AG04449 (cell line): ENCODE data around the gene FASTK.

Source experiments
- CTCF ChIA-PET: fragments of 350-600 bp; formaldehyde crosslinking; extraction: SDS; loops from one replicate; lab custom pipeline; 2021; ENCODE audit warnings: antibody characterized with exemption; lab: Yijun Ruan, JAX
- POLR2A ChIA-PET: fragments of 400-600, 350-600 bp; formaldehyde crosslinking; extraction: SDS; loops from one replicate; lab custom pipeline; 2020; ENCODE audit warnings: antibody characterized with exemption, inconsistent platforms; lab: Yijun Ruan, JAX
- DNase-seq: peaks from one replicate; pipeline ENCODE4 v3.0.0-alpha.2; 2010; ENCODE audit warnings: low read depth, low spot score
- H3K4me3 ChIP-seq: 2 replicates; pipeline ENCODE4 v1.5.1; 2011; ENCODE audit warnings: low read depth, mild to moderate bottlenecking, control low read depth, low read length
- CTCF ChIP-seq: IDR thresholded peaks from one replicate; pipeline ENCODE4 v1.5.1; 2011; ENCODE audit warnings: mild to moderate bottlenecking, moderate library complexity, low read length, control low read depth, inconsistent platforms; ENCODE audit not compliant: insufficient read depth; ENCODE audit errors: missing control alignments

The FASTK gene

GRCh38 chr7:151091988-151092387, 11.4 kb upstream of the FASTK start:
- no peak for TF ChIP-seq CTCF
- DNase-seq, result no peak
- H3K4me3 ChIP-seq, result no peak overlapping the region
- ChIA-PET POLR2A (no interaction called here), CTCF (interaction anchor here (1.0 to 19.2 kb wide), 3 partner anchors 18 to 108 kb away, joined by 3 to 347 read pairs (median 3); no protein-coding TSS in a partner anchor)

- no peak for DNase-seq
- POLR2A ChIA-PET, result no interaction called here
- H3K4me3 ChIP-seq, result no peak overlapping the region
- CTCF ChIA-PET, result interaction anchor here (0.7 to 19.2 kb wide), 6 partner anchors 9 to 78 kb away, joined by 3 to 347 read pairs (median 4); partner anchors contain the start of gene FASTK
- peak; percentile 57 for TF ChIP-seq CTCF
Observed at GRCh38 chr7:151091431-151091830, 10.8 kb upstream of the FASTK start.

GRCh38 chr7:151091003-151091402, 10.4 kb upstream of the FASTK start:
- ChIA-PET POLR2A (no interaction called here), CTCF (interaction anchor here (0.7 to 19.2 kb wide), 6 partner anchors 10 to 77 kb away, joined by 3 to 347 read pairs (median 4); partner anchors contain the start of gene FASTK)
- no peak for DNase-seq
- H3K4me3 ChIP-seq, result no peak overlapping the region
- TF ChIP-seq CTCF, result no peak

GRCh38 chr7:151089893-151090730, 9.5 kb upstream of the FASTK start:
- no peak for DNase-seq
- no peak for TF ChIP-seq CTCF
- H3K4me3 ChIP-seq, result no peak overlapping the region
- ChIA-PET POLR2A (interaction anchor here (0.6 to 2.0 kb wide), 3 partner anchors 15 to 62 kb away, joined by 3 to 6 read pairs (median 4); partner anchors contain the start of gene ABCB8), CTCF (interaction anchor here (0.7 to 19.2 kb wide), 7 partner anchors 10 to 127 kb away, joined by 3 to 347 read pairs (median 4); no protein-coding TSS in a partner anchor)

- H3K4me3 ChIP-seq, result peak overlapping the region; percentile 75
- no peak for DNase-seq
- TF ChIP-seq CTCF, result no peak
- CTCF ChIA-PET, result interaction anchor here (0.8 to 19.2 kb wide), 6 partner anchors 21 to 155 kb away, joined by 4 to 347 read pairs (median 4); no protein-coding TSS in a partner anchor
- POLR2A ChIA-PET, result interaction anchor here (0.7 to 2.0 kb wide), 4 partner anchors 12 to 61 kb away, joined by 4 to 6 read pairs (median 5); partner anchors contain the start of gene ABCB8
Observed at GRCh38 chr7:151088856-151089699, 8.5 kb upstream of the FASTK start.
